Measurements from ENCODE around the gene ZNF217. TPM values are rescaled to one million over a fixed set of nuclear protein-coding genes. Genes with fewer than 3 reads are reported as not detected.
"Not testable (repeated sequence)": the region's sequence is repeated elsewhere in the genome, so short reads cannot be mapped to it uniquely, and the experiment has no call there.

ZNF217 gene
- total and polyA plus RNA-seq, 7 donors: 1.7 to 8.1 (median 4.3) TPM

DNA sequence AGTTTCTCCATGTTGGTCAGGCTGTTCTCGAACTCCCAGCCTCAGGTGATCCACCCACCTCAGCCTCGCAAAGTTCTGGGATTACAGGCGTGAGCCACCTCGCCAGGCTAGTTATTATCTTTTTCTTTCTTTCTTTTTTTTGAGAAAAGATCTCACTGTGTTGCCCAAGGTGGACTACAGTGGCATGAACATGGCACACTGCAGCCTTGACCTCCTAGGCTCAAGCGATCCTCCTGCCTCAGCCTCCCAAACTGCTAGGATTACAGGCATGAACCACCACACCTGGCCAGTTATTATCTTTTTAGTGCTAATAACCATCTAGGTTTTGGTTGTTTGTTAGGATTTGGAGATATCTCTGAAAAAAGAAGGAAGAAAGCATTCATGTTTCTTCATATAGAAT lies 35.8 kb upstream of the ZNF217 start:
- no peak for TF ChIP-seq CTCF (IDR thresholded peaks at IDR 0.05)
- DNase-seq: no peak
- Histone ChIP-seq H3K27ac (no peak overlapping the region), H3K4me3 (no peak overlapping the region), H3K36me3 (ENCODE audit: insufficient read depth in 1 of 2, low read depth in 1 of 2) (no peaks in the 10 kb centered on the region), H3K27me3 (ENCODE audit: insufficient read depth in 3 of 3, low read length in 2 of 3) (no peaks in the 10 kb centered on the region), H3K9me3 (no peaks in the 10 kb centered on the region), H3K4me1 (no peaks in the 10 kb centered on the region)
- WGBS, 3 donors: 68 to 76% (median 74%) methylated on average over 5 of the region's 5 CpGs
- intact Hi-C loops (cut with DNase I): no loop called here
- ATAC-seq: no peak

DNA sequence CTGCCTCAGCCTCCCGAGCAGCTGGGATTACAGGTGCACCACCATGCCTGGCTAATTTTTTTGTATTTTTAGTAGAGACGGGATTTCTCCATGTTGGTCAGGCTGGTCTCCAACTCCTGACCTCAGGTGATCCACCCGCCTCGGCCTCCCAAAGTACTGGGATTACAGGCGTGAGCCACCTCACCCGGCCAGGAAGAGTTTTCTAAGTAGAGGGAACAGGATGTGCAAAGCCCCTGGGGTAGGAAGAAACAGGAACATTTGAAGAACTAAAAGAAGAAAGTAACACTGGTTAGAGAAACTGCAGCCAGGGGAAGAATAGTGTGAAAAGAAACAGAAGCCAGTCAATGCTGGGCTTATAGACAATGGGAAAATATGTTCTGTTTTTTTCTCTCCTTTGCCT lies 35.1 kb upstream of the ZNF217 start:
- ATAC-seq; intact Hi-C loops (cut with DNase I); H3K27me3 ChIP-seq (ENCODE audit: insufficient read depth in 3 of 3, low read length in 2 of 3); H3K4me1 ChIP-seq; H3K36me3 ChIP-seq (ENCODE audit: insufficient read depth in 1 of 2, low read depth in 1 of 2); H3K27ac ChIP-seq; H3K4me3 ChIP-seq; DNase-seq; H3K9me3 ChIP-seq: not testable (repeated sequence)
- 89 to 94% (median 92%) methylated on average over 6 of the region's 6 CpGs for WGBS, 3 donors

GRCh38 chr20:53628076-53628475 lies 34.4 kb upstream of the ZNF217 start:
- DNase-seq (no peak), ATAC-seq (no peak)
- H3K27ac ChIP-seq: no peak overlapping the region
- H3K27me3 ChIP-seq (ENCODE audit: insufficient read depth in 3 of 3, low read length in 2 of 3): no peaks in the 10 kb centered on the region
- H3K4me3 ChIP-seq: no peak overlapping the region
- peaks cover 7% of the 10 kb centered on the region for H3K4me1 ChIP-seq
- intact Hi-C loops (cut with DNase I): no loop called here
- WGBS, 3 donors: 87 to 96% (median 95%) methylated on average over 6 of the region's 6 CpGs
- H3K9me3 ChIP-seq: no peaks in the 10 kb centered on the region
- no peaks in the 10 kb centered on the region for H3K36me3 ChIP-seq (ENCODE audit: insufficient read depth in 1 of 2, low read depth in 1 of 2)
- no peak for TF ChIP-seq CTCF (IDR thresholded peaks at IDR 0.05)

DNA sequence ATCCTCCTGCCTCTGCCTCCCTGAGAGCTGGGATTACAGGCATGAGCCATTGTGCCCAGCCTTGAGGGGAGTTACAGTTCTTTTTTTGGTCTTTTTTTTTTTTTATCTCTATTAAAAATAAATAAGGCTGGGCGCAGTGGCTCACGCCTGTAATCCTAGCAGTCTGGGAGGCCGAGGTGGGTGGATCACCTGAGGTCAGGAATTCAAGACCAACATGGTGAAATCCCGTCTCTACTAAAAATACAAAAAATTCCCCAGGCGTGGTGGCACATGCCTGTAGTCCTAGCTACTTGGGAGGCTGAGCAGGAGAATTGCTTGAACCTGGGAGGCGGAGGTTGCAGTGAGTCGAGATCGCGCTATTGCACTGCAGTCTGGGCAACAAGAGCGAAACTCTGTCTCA lies 33.4 kb upstream of the ZNF217 start:
- H3K27me3 ChIP-seq (ENCODE audit: insufficient read depth in 3 of 3, low read length in 2 of 3); DNase-seq; H3K4me3 ChIP-seq; intact Hi-C loops (cut with DNase I); H3K9me3 ChIP-seq; ATAC-seq; H3K27ac ChIP-seq; H3K36me3 ChIP-seq (ENCODE audit: insufficient read depth in 1 of 2, low read depth in 1 of 2): not testable (repeated sequence)
- 96 to 97% (median 97%) methylated on average over 10 of the region's 10 CpGs for WGBS, 3 donors
- H3K4me1 ChIP-seq: peaks cover 18% of the 10 kb centered on the region

DNA sequence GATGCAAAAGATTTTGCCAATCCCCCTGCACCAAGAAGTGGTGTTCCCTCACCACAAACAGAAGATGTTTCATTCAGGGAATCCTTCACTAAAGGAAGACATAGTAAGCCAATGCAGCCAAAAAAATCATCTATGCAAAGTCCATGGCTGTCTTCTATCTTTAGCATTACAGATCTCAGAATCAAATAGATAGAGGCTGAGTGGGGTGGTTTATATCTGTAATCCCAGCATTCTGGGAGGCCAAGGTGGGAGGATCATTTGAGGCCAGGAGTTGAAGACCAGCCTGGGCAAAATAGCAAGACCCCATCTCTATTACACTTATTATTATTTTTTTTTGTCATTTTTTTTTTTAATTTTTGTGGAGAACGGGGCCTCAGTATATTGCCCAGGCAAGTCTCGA lies 32.9 kb upstream of the ZNF217 start:
- Histone ChIP-seq H3K36me3 (ENCODE audit: insufficient read depth in 1 of 2, low read depth in 1 of 2) (no peaks in the 10 kb centered on the region), H3K4me1 (peaks cover 22% of the 10 kb centered on the region), H3K4me3 (no peak overlapping the region), H3K27me3 (ENCODE audit: insufficient read depth in 3 of 3, low read length in 2 of 3) (no peaks in the 10 kb centered on the region), H3K27ac (no peak overlapping the region), H3K9me3 (no peaks in the 10 kb centered on the region)
- TF ChIP-seq CTCF (IDR thresholded peaks at IDR 0.05): no peak
- DNase-seq (no peak), ATAC-seq (no peak)
- intact Hi-C loops (cut with DNase I): no loop called here
- 94 to 97% (median 96%) methylated on average over 2 of the region's 2 CpGs for WGBS, 3 donors

Measured in psoas muscle (tissue), 8 donors.